SU-DHL-6 (cell line): ENCODE results near the gene KIRREL1.

Experiments
- H2AFZ ChIP-seq: fragments of 200-600 bp; sonication (generic); 2 replicates; pipeline ENCODE4 v1.6.1; 2014; ENCODE audit warnings: low read depth, mild to moderate bottlenecking, moderate library complexity, mixed read lengths, antibody characterized with exemption, low read length; ENCODE audit not compliant: severe bottlenecking
- H3F3A ChIP-seq: fragments of 200-600 bp; shearing (Covaris generic); 2 replicates; pipeline ENCODE4 v1.6.0; 2016; ENCODE audit warnings: antibody characterized with exemption, mild to moderate bottlenecking; ENCODE audit not compliant: insufficient read depth
- H3K27ac ChIP-seq: fragments of 200-600 bp; sonication (generic); 2 replicates; pipeline ENCODE4 v1.5.1; 2016; ENCODE audit warnings: low read depth, mild to moderate bottlenecking, low read length, moderate library complexity, mixed read lengths
- H3K27me3 ChIP-seq: fragments of 200-600 bp; sonication (generic), shearing (Covaris generic); 2 replicates; pipeline ENCODE4 v1.6.0; 2014; ENCODE audit warnings: mild to moderate bottlenecking, low read length
- H3K36me3 ChIP-seq: fragments of 200-600 bp; sonication (generic); 2 replicates; pipeline ENCODE4 v1.6.1; 2014; ENCODE audit warnings: mild to moderate bottlenecking, low read length, mixed read lengths
- H3K4me2 ChIP-seq: fragments of 300-600, 200-600 bp; shearing (Covaris generic), sonication (generic); 2 replicates; pipeline ENCODE4 v1.6.0; 2014; ENCODE audit warnings: low read length, low read depth, mild to moderate bottlenecking; ENCODE audit not compliant: poor library complexity, severe bottlenecking
- H3K4me3 ChIP-seq: fragments of 200-600 bp; sonication (generic); 2 replicates; pipeline ENCODE4 v1.5.1; 2014; ENCODE audit warnings: antibody characterized with exemption, low read length, mild to moderate bottlenecking, mixed read lengths; ENCODE audit not compliant: insufficient read depth, poor library complexity, severe bottlenecking
- H3K79me2 ChIP-seq: fragments of 200-600 bp; sonication (generic); 2 replicates; pipeline ENCODE4 v1.6.1; 2014; ENCODE audit warnings: mild to moderate bottlenecking, low read length, moderate library complexity; ENCODE audit not compliant: insufficient read depth
- H3K9ac ChIP-seq: fragments of 200-600 bp; sonication (generic); 2 replicates; pipeline ENCODE4 v1.7.0; 2014; ENCODE audit warnings: mild to moderate bottlenecking, low read length
- H3K9me2 ChIP-seq: fragments of 200-600 bp; sonication (generic); replicated peaks from 2 replicates; pipeline ENCODE4 v1.6.1; 2014; ENCODE audit warnings: low read length; ENCODE audit not compliant: insufficient read depth
- H3K9me3 ChIP-seq: fragments of 200-600 bp; sonication (generic); 2 replicates; pipeline ENCODE4 v1.6.1; 2014; ENCODE audit warnings: low read length, mixed read lengths; ENCODE audit not compliant: insufficient read depth
- H4K20me1 ChIP-seq: fragments of 200-600 bp; sonication (generic); 2 replicates; pipeline ENCODE4 v1.6.1; 2014; ENCODE audit warnings: low read depth, mild to moderate bottlenecking, antibody characterized with exemption, low read length, moderate library complexity, mixed read lengths
- CTCF ChIP-seq: fragments of 200-600 bp; sonication (generic); IDR thresholded peaks from one replicate; pipeline ENCODE4 v1.5.1; 2017; ENCODE audit warnings: antibody characterized with exemption, mild to moderate bottlenecking, low read length, moderate library complexity; ENCODE audit not compliant: insufficient read depth, poor library complexity, severe bottlenecking
- EZH2phosphoT487 ChIP-seq: fragments of 200-600 bp; sonication (generic), shearing (Covaris generic); conservative IDR thresholded peaks from 2 replicates; pipeline ENCODE4 v1.6.1; 2018; ENCODE audit warnings: mild to moderate bottlenecking, antibody characterized with exemption, low read length, moderate library complexity, mixed read lengths

Gene KIRREL1

DNA sequence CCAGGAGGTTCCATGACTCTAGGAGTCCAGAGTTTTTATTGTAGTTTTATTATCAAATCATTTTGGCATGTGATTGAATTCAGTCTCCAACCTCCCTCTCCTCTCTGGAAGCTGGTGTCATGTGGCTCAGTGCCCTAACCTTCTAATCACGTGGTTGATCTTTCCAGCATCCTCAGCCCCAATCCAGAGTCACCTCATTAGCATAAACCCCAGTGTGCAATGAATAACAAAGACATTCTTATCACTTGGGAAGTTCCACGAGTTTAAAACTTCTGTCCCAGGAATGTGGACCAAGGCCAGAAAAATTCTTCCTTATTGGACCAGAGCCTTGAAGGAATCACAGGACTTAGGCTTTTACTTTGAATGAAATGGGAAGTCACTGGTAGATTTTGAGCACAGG, 52.2 kb downstream of the KIRREL1 start:
- no peak overlapping the region for H3K9ac ChIP-seq
- H3K79me2 ChIP-seq: no peaks in the 10 kb centered on the region
- H4K20me1 ChIP-seq: no peaks in the 10 kb centered on the region
- no peak overlapping the region for H2AFZ ChIP-seq
- no peak overlapping the region for H3K27ac ChIP-seq
- no peaks in the 10 kb centered on the region for H3K9me2 ChIP-seq
- TF ChIP-seq CTCF: no peak
- no peak for TF ChIP-seq EZH2phosphoT487
- H3K27me3 ChIP-seq: no peaks in the 10 kb centered on the region
- H3K9me3 ChIP-seq: no peaks in the 10 kb centered on the region
- no peaks in the 10 kb centered on the region for H3F3A ChIP-seq
- H3K36me3 ChIP-seq: no peaks in the 10 kb centered on the region
- no peak overlapping the region for H3K4me3 ChIP-seq
- H3K4me2 ChIP-seq: no peak overlapping the region

DNA sequence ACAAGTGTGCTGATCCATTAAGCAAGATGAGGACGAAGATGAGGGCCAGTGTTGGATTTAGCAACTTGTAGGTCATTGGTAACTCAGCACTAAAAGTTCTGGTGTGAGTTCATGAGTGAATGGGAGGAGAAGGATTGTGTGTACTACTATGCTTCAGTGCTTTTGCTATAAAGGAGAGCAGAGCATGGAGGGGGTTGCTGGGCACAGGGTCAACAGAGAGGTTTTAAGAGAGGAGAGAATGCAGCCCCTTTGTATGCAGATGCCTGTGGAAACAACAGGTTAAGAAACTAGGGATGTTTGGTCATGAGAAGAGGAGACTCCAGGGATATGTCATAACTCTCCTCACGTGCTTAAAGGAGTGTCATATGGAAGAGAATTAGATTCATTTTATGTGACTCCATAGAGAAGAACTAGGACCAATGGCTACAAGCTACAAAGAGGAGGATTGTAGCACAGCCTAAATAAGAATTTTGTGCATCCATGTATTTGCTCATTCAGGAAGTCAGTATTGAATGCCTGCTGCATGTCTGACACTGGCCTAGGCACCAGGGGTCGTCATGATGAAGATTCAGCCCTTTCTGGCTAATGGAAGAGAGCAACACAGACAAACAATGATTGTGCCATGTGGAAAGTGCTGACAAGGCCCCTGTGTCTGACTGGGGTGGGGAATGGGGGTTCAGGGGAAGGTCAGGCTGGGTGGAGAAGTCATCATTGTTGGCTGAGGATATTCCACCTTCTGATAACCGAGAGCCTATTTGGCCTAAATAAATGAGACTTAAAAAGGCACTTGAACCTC, 53.5 kb downstream of the KIRREL1 start:
- Histone ChIP-seq H3K27ac (no peak overlapping the region), H2AFZ (no peak overlapping the region), H3K9me2 (no peaks in the 10 kb centered on the region), H3K9me3 (no peaks in the 10 kb centered on the region), H3F3A (no peaks in the 10 kb centered on the region), H3K9ac (no peak overlapping the region), H3K36me3 (no peaks in the 10 kb centered on the region), H3K79me2 (no peaks in the 10 kb centered on the region), H3K27me3 (no peaks in the 10 kb centered on the region), H3K4me2 (no peak overlapping the region), H3K4me3 (no peak overlapping the region), H4K20me1 (no peaks in the 10 kb centered on the region)
- TF ChIP-seq EZH2phosphoT487: no peak
- TF ChIP-seq CTCF: no peak

DNA sequence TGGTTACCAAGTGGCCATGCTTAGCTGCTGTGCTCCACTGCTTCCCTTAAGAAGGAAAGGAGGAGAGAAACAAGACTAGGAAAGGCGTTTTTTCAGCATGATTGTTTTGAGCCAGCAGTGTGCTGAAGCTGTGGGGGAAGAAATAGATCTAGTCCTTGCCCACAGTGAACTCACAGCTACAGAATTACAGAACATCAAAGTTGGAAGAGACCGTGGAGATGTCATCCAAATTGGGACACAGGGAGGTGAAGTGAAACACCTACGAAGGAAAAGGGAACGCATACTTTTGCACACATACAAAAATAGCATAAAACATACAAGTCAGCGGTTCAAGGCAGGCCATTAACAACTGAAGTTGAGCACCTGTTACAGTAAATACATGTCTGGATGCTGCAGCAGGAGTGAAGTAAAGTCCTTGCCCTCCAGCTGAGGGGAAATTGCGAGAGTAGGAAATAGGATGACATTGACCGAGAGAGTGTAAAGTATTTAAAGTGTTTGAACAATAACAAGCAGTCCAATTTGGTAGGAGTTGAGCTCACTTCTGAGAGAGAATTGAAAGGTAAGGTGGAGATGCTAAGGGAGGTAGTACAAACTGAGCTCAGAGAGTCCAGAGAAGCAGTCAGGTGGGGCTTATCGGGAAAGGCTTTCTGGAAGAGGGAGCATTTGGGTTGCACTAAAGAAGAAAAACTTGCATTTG, 55.1 kb downstream of the KIRREL1 start:
- no peak overlapping the region for H3K9ac ChIP-seq

More for the DNA sequence above, 55.1 kb downstream of the KIRREL1 start:
- Histone ChIP-seq H3K4me2 (no peak overlapping the region), H3F3A (no peaks in the 10 kb centered on the region), H3K9me3 (no peaks in the 10 kb centered on the region), H3K9me2 (no peaks in the 10 kb centered on the region), H2AFZ (no peak overlapping the region), H3K27me3 (no peaks in the 10 kb centered on the region), H3K4me3 (no peak overlapping the region), H3K36me3 (no peaks in the 10 kb centered on the region), H3K79me2 (no peaks in the 10 kb centered on the region), H3K27ac (no peak overlapping the region), H4K20me1 (no peaks in the 10 kb centered on the region)
- TF ChIP-seq EZH2phosphoT487 (no peak), CTCF (no peak)
